GM18507 (cell line): ENCODE data around the gene SYTL3.

Experiments
- DNase-seq: peaks from one replicate; pipeline ENCODE4 v3.0.0; 2011; ENCODE audit warnings: low read depth; ENCODE audit not compliant: insufficient read length; ENCODE audit errors: extremely low spot score
- FAIRE-seq: peaks from 2 replicates; lab custom pipeline; 2011; peaks lifted over from hg19 to GRCh38; lab: Jason Lieb, UNC

SYTL3 gene

GRCh38 chr6:158766621-158767455 lies 117.0 kb downstream of the SYTL3 start:
- DNase-seq (no peak), FAIRE-seq (no peak)

GRCh38 chr6:158767709-158768108 lies 117.9 kb downstream of the SYTL3 start:
- DNase-seq (no peak), FAIRE-seq (no peak)

GRCh38 chr6:158768436-158768835 lies 118.6 kb downstream of the SYTL3 start:
- no peak for FAIRE-seq

GRCh38 chr6:158769234-158769770 lies 119.4 kb downstream of the SYTL3 start:
- FAIRE-seq (no peak), DNase-seq (no peak)

More at GRCh38 chr6:158768436-158768835, 118.6 kb downstream of the SYTL3 start:
- DNase-seq = no peak

GRCh38 chr6:158769771-158770432 lies 120.0 kb downstream of the SYTL3 start:
- FAIRE-seq (no peak), DNase-seq (no peak)

- DNase-seq (no peak), FAIRE-seq (no peak)
These were observed 120.9 kb downstream of the SYTL3 start for GRCh38 chr6:158770533-158771330.

- DNase-seq (no peak), FAIRE-seq (no peak)
These were observed 121.7 kb downstream of the SYTL3 start for GRCh38 chr6:158771399-158772152.

GRCh38 chr6:158772172-158772571 lies 122.3 kb downstream of the SYTL3 start:
- no peak for DNase-seq
- no peak for FAIRE-seq

GRCh38 chr6:158772851-158773371 lies 123.1 kb downstream of the SYTL3 start:
- DNase-seq (no peak), FAIRE-seq (no peak)

GRCh38 chr6:158773581-158774449 lies 124.0 kb downstream of the SYTL3 start:
- FAIRE-seq = no peak

GRCh38 chr6:158774717-158775449 lies 125.0 kb downstream of the SYTL3 start:
- FAIRE-seq = no peak
- no peak for DNase-seq

More at GRCh38 chr6:158773581-158774449, 124.0 kb downstream of the SYTL3 start:
- DNase-seq = no peak

- FAIRE-seq = no peak
- DNase-seq = no peak
These were observed 126.0 kb downstream of the SYTL3 start for GRCh38 chr6:158775832-158776231.

GRCh38 chr6:158776737-158777136 lies 126.9 kb downstream of the SYTL3 start:
- DNase-seq (no peak), FAIRE-seq (no peak)

GRCh38 chr6:158777510-158777909 lies 127.7 kb downstream of the SYTL3 start:
- no peak for FAIRE-seq
- no peak for DNase-seq

GRCh38 chr6:158778005-158778527 lies 128.2 kb downstream of the SYTL3 start:
- FAIRE-seq (no peak), DNase-seq (no peak)

GRCh38 chr6:158780246-158780884 lies 130.5 kb downstream of the SYTL3 start:
- DNase-seq (no peak), FAIRE-seq (no peak)
